Skeletal muscle satellite cell (primary cell): Measurements from ENCODE around the gene CYTH1.

Source experiments
- H3K27me3 ChIP-seq: 2 replicates; pipeline ENCODE4 v1.7.0; 2013; ENCODE audit warnings: low read length; ENCODE audit not compliant: control insufficient read depth, insufficient read depth
- H3K36me3 ChIP-seq: 2 replicates; pipeline ENCODE4 v1.7.0; 2013; ENCODE audit warnings: mild to moderate bottlenecking, control low read depth, low read length; ENCODE audit not compliant: insufficient read depth
- H3K4me1 ChIP-seq: 2 replicates; pipeline ENCODE4 v1.7.0; 2013; ENCODE audit warnings: low read length; ENCODE audit not compliant: control insufficient read depth, insufficient read depth
- H3K4me2 ChIP-seq: 2 replicates; pipeline ENCODE4 v1.7.0; 2013; ENCODE audit warnings: mild to moderate bottlenecking, low read length
- H3K4me3 ChIP-seq: 2 replicates; pipeline ENCODE4 v1.7.0; 2013; ENCODE audit warnings: low read length
- H3K9ac ChIP-seq: 2 replicates; pipeline ENCODE4 v1.7.0; 2013; ENCODE audit warnings: mild to moderate bottlenecking, low read depth, low read length, moderate library complexity
- H3K9me3 ChIP-seq: replicated peaks from 2 replicates; pipeline ENCODE4 v1.7.0; 2013; ENCODE audit warnings: mild to moderate bottlenecking, control low read depth, low read length

CYTH1 gene

GRCh38 chr17:78767806-78768205, 14.3 kb downstream of the CYTH1 start:
- no peaks in the 10 kb centered on the region for H3K9me3 ChIP-seq
- peak overlapping the region; percentile 31 for H3K4me2 ChIP-seq
- no peak overlapping the region for H3K4me3 ChIP-seq
- H3K36me3 ChIP-seq: no peaks in the 10 kb centered on the region
- H3K9ac ChIP-seq: no peak overlapping the region
- no peaks in the 10 kb centered on the region for H3K27me3 ChIP-seq
- peaks cover 14% of the 10 kb centered on the region for H3K4me1 ChIP-seq

- Histone ChIP-seq H3K4me3 (no peak overlapping the region), H3K9me3 (no peaks in the 10 kb centered on the region), H3K9ac (no peak overlapping the region)
Observed at GRCh38 chr17:78766743-78767294, 15.3 kb downstream of the CYTH1 start.

GRCh38 chr17:78766225-78766624, 15.8 kb downstream of the CYTH1 start:
- H3K27me3 ChIP-seq: no peaks in the 10 kb centered on the region
- H3K9ac ChIP-seq: no peak overlapping the region
- peaks cover 21% of the 10 kb centered on the region for H3K4me1 ChIP-seq
- no peak overlapping the region for H3K4me2 ChIP-seq
- H3K4me3 ChIP-seq: no peak overlapping the region
- H3K36me3 ChIP-seq: no peaks in the 10 kb centered on the region
- no peaks in the 10 kb centered on the region for H3K9me3 ChIP-seq

More at GRCh38 chr17:78766743-78767294, 15.3 kb downstream of the CYTH1 start:
- H3K27me3 ChIP-seq: no peaks in the 10 kb centered on the region
- H3K4me2 ChIP-seq: no peak overlapping the region
- peaks cover 19% of the 10 kb centered on the region for H3K4me1 ChIP-seq
- H3K36me3 ChIP-seq: no peaks in the 10 kb centered on the region

GRCh38 chr17:78765821-78766220, 16.3 kb downstream of the CYTH1 start:
- Histone ChIP-seq H3K27me3 (no peaks in the 10 kb centered on the region), H3K9me3 (no peaks in the 10 kb centered on the region), H3K4me1 (peaks cover 21% of the 10 kb centered on the region), H3K9ac (no peak overlapping the region), H3K36me3 (no peaks in the 10 kb centered on the region), H3K4me3 (no peak overlapping the region), H3K4me2 (no peak overlapping the region)

GRCh38 chr17:78764871-78765270, 17.2 kb downstream of the CYTH1 start:
- Histone ChIP-seq H3K9me3 (no peaks in the 10 kb centered on the region), H3K9ac (no peak overlapping the region), H3K36me3 (no peaks in the 10 kb centered on the region), H3K4me1 (peaks cover 21% of the 10 kb centered on the region), H3K4me2 (no peak overlapping the region), H3K4me3 (no peak overlapping the region), H3K27me3 (no peaks in the 10 kb centered on the region)

- Histone ChIP-seq H3K36me3 (no peaks in the 10 kb centered on the region), H3K9ac (no peak overlapping the region), H3K4me2 (no peak overlapping the region), H3K4me3 (no peak overlapping the region), H3K4me1 (peaks cover 25% of the 10 kb centered on the region), H3K9me3 (no peaks in the 10 kb centered on the region), H3K27me3 (no peaks in the 10 kb centered on the region)
Observed at GRCh38 chr17:78763561-78763960, 18.5 kb downstream of the CYTH1 start.

- Histone ChIP-seq H3K27me3 (no peaks in the 10 kb centered on the region), H3K36me3 (no peaks in the 10 kb centered on the region), H3K9ac (no peak overlapping the region), H3K9me3 (no peaks in the 10 kb centered on the region), H3K4me1 (peaks cover 16% of the 10 kb centered on the region), H3K4me3 (no peak overlapping the region), H3K4me2 (no peak overlapping the region)
Observed at GRCh38 chr17:78761789-78762406, 20.2 kb downstream of the CYTH1 start.

- Histone ChIP-seq H3K27me3 (no peaks in the 10 kb centered on the region), H3K4me1 (peaks cover 16% of the 10 kb centered on the region), H3K4me3 (no peak overlapping the region), H3K4me2 (no peak overlapping the region), H3K9ac (no peak overlapping the region), H3K9me3 (no peaks in the 10 kb centered on the region), H3K36me3 (no peaks in the 10 kb centered on the region)
Observed at GRCh38 chr17:78759969-78760352, 22.1 kb downstream of the CYTH1 start.

GRCh38 chr17:78759203-78759968, 22.7 kb downstream of the CYTH1 start:
- Histone ChIP-seq H3K4me1 (peaks cover 16% of the 10 kb centered on the region), H3K4me2 (no peak overlapping the region), H3K9me3 (no peaks in the 10 kb centered on the region), H3K27me3 (no peaks in the 10 kb centered on the region), H3K36me3 (no peaks in the 10 kb centered on the region), H3K9ac (no peak overlapping the region), H3K4me3 (no peak overlapping the region)

- Histone ChIP-seq H3K4me3 (no peak overlapping the region), H3K27me3 (no peaks in the 10 kb centered on the region), H3K9ac (no peak overlapping the region), H3K36me3 (no peaks in the 10 kb centered on the region), H3K4me1 (peaks cover 10% of the 10 kb centered on the region), H3K9me3 (no peaks in the 10 kb centered on the region), H3K4me2 (no peak overlapping the region)
Observed at GRCh38 chr17:78753316-78754250, 28.5 kb downstream of the CYTH1 start.
